GM12878 (cell line): Measurements from ENCODE around the gene SPOCK1. TPM values are rescaled to one million over a fixed set of nuclear protein-coding genes. Genes with fewer than 3 reads are reported as not detected.

Experiments used
- ATAC-seq: fragments of 200-7000 bp; cut with Tn5 transposase; 3 replicates; pipeline ENCODE4 v1.9.1; 2020; ENCODE audit warnings: mild to moderate bottlenecking, moderate library complexity
- BruUV-seq: library from RNA; stranded (reverse); fragments of 400-500 nt; replicated peaks from 2 replicates; lab custom pipeline; 2021; lab: Mats Ljungman, UMichigan
- CTCF ChIA-PET: fragments of 300-600 bp; sonication (Branson Sonifier 250); formaldehyde crosslinking; extraction: SDS; loops from one replicate; lab custom pipeline; 2021; ENCODE audit warnings: inconsistent platforms; lab: Yijun Ruan, JAX
- POLR2A ChIA-PET: fragments of 350-600 bp; formaldehyde crosslinking; extraction: SDS; loops from one replicate; lab custom pipeline; 2021; ENCODE audit warnings: inconsistent platforms; lab: Charles Lee
- RAD21 ChIA-PET: fragments of 300-600 bp; sonication (Branson Sonifier 250); formaldehyde crosslinking; loops from one replicate; lab custom pipeline; 2023; ENCODE audit warnings: antibody characterized with exemption; ENCODE audit not compliant: unreplicated experiment; lab: Charles Lee
- SMC1A ChIA-PET: fragments of 300-600 bp; sonication (Branson Sonifier 250); formaldehyde crosslinking; loops from one replicate; lab custom pipeline; 2023; ENCODE audit not compliant: unreplicated experiment, uncharacterized antibody; lab: Charles Lee
- DNase-seq: peaks from one replicate; pipeline ENCODE4 v3.0.0-alpha.2; 2011; ENCODE audit warnings: low read depth, low spot score
- FAIRE-seq: peaks from 3 replicates; lab custom pipeline; 2011; peaks lifted over from hg19 to GRCh38; lab: Jason Lieb, UNC
- H2AFZ ChIP-seq: 2 replicates; pipeline ENCODE4 v1.6.0; 2011; ENCODE audit warnings: low read depth, low read length, control low read depth; ENCODE audit not compliant: control insufficient read depth
- H3K27ac ChIP-seq: 2 replicates; pipeline ENCODE4 v1.5.1; 2011; ENCODE audit warnings: control low read depth; ENCODE audit not compliant: control insufficient read depth, insufficient read depth
- H3K27me3 ChIP-seq, 2 experiments: replicated peaks in 1 of 2; 2 replicates each; pipeline versions ENCODE4 v1.6.0 to v1.6.1; 2011; ENCODE audit warnings: low read length in 1 of 2; ENCODE audit not compliant: control insufficient read depth in 2 of 2, insufficient read depth in 2 of 2
- H3K36me3 ChIP-seq, 2 experiments: 2 replicates each; pipeline ENCODE4 v1.5.1; 2011; ENCODE audit warnings: low read length in 1 of 2; ENCODE audit not compliant: control insufficient read depth in 2 of 2, insufficient read depth in 2 of 2
- H3K4me1 ChIP-seq: 2 replicates; pipeline ENCODE4 v1.6.1; 2011; ENCODE audit warnings: mild to moderate bottlenecking, low read length, moderate library complexity, mixed read lengths; ENCODE audit not compliant: control insufficient read depth, insufficient read depth
- H3K4me2 ChIP-seq: 2 replicates; pipeline ENCODE4 v1.6.0; 2011; ENCODE audit warnings: control low read depth; ENCODE audit not compliant: control insufficient read depth, insufficient read depth
- H3K4me3 ChIP-seq: fragments of 200-600 bp; sonication (generic); 2 replicates; pipeline ENCODE4 v1.5.1; 2016
- H3K79me2 ChIP-seq: 2 replicates; pipeline ENCODE4 v1.6.0; 2011; ENCODE audit warnings: low read length; ENCODE audit not compliant: control insufficient read depth, insufficient read depth
- H3K9ac ChIP-seq: 2 replicates; pipeline ENCODE4 v1.8.0; 2011; ENCODE audit warnings: low read length, control low read depth, mixed read lengths; ENCODE audit not compliant: control insufficient read depth, insufficient read depth
- H3K9me3 ChIP-seq: replicated peaks from 3 replicates; pipeline ENCODE4 v1.5.1; 2011; ENCODE audit warnings: mild to moderate bottlenecking, low read length; ENCODE audit not compliant: control insufficient read depth, insufficient read depth
- H4K20me1 ChIP-seq: 2 replicates; pipeline ENCODE4 v1.6.0; 2011; ENCODE audit not compliant: control insufficient read depth, insufficient read depth
- BACH1 ChIP-seq: fragments of 450-650 bp; IDR thresholded peaks from 2 replicates; pipeline ENCODE4 v1.6.1; 2017; ENCODE audit warnings: mild to moderate bottlenecking, borderline replicate concordance
- NR2F1 ChIP-seq: fragments of 450-650 bp; conservative IDR thresholded peaks from 2 replicates; pipeline ENCODE4 v1.6.1; 2017; ENCODE audit warnings: mild to moderate bottlenecking
- YBX1 ChIP-seq: fragments of 450-650 bp; IDR thresholded peaks from 2 replicates; pipeline ENCODE4 v1.6.1; 2016; ENCODE audit warnings: antibody characterized with exemption
- ZBTB40 ChIP-seq: fragments of 450-650 bp; IDR thresholded peaks from 2 replicates; pipeline ENCODE4 v1.6.1; 2016; ENCODE audit warnings: mild to moderate bottlenecking, moderate library complexity, borderline replicate concordance
- WGBS: methylation state at CpG from one replicate; pipeline ENCODE4 v1.1.6; 2016; ENCODE audit warnings: low lambda C conversion rate; ENCODE audit not compliant: insufficient replicate concordance, insufficient coverage; ENCODE audit errors: missing lambda C conversion rate; 5-methylcytosine and 5-hydroxymethylcytosine counted together
- in situ Hi-C: fragments of 300-500 bp; cut with MboI; formaldehyde crosslinking; loops from 9 replicates; pipeline ENCODE4 v1.14.3; 2018; ENCODE audit warnings: mixed read lengths
- intact Hi-C: fragments of 100-400 bp; cut with micrococcal nuclease; formaldehyde crosslinking; loops from one replicate; pipeline ENCODE4 v1.14.2; 2022; ENCODE audit not compliant: unreplicated experiment
- polyA plus RNA-seq, 11 experiments: library from polyadenylated mRNA; depleted of rRNA in 4 of 11; unstranded in 6 of 11; stranded (reverse) in 5 of 11; fragments of >200 nt; fragmentation: Nextera tagmentation in 4 of 11; fragmentation: Illumina TruSeq in 1 of 11; extraction: Ambion mirVana in 4 of 11; extraction: Trizol in 1 of 11; gene quantifications; 1 replicate in 1 of 11; 2 replicates in 10 of 11; pipeline versions ENCODE4 v1.2.1 to v1.2.3, GENCODE V29; 2011 to 2016; ENCODE audit warnings: inconsistent platforms in 2 of 11, missing spikeins in 2 of 11, low read depth in 1 of 11
- total RNA-seq, 4 experiments: library from RNA; depleted of rRNA in 3 of 4; stranded (reverse); fragments of >200 nt in 3 of 4; fragmentation: Illumina TruSeq in 1 of 4; extraction: Trizol in 1 of 4; gene quantifications; 2 replicates each; pipeline versions ENCODE4 v1.2.1 to v1.2.3, GENCODE V29; 2013 to 2021
- TF ChIP-seq, protein P1 (sequence below): fragments of 450-650 bp; formaldehyde crosslinking; IDR thresholded peaks from 2 replicates; pipeline ENCODE4 v1.4.0; 2020; ENCODE audit warnings: mild to moderate bottlenecking, moderate library complexity

Gene SPOCK1
- total and polyA plus RNA-seq, 10 of the 15 experiments (the other 5 are each of a cell fraction or from before 2014, with no cell fraction given), result 0.06 to 0.68 (median 0.25) TPM; not detected in 3

GRCh38 chr5:137176126-137176525 lies 323.0 kb downstream of the SPOCK1 start:
- CTCF ChIA-PET, result no interaction called here
- intact Hi-C loops, result no loop called here
- H4K20me1 ChIP-seq, result no peaks in the 10 kb centered on the region
- H3K9ac ChIP-seq, result no peak overlapping the region
- ATAC-seq (no peak), FAIRE-seq (no peak), DNase-seq (no peak)
- no peak overlapping the region for H3K27ac ChIP-seq
- RAD21 ChIA-PET, result no interaction called here
- 13% methylated on average over 2 of the region's 2 CpGs for WGBS
- in situ Hi-C loops, result no loop called here
- TF ChIP-seq YBX1 (no peak), BACH1 (no peak), NR2F1 (no peak), ZBTB40 (no peak)
- TF ChIP-seq, protein P1, sequence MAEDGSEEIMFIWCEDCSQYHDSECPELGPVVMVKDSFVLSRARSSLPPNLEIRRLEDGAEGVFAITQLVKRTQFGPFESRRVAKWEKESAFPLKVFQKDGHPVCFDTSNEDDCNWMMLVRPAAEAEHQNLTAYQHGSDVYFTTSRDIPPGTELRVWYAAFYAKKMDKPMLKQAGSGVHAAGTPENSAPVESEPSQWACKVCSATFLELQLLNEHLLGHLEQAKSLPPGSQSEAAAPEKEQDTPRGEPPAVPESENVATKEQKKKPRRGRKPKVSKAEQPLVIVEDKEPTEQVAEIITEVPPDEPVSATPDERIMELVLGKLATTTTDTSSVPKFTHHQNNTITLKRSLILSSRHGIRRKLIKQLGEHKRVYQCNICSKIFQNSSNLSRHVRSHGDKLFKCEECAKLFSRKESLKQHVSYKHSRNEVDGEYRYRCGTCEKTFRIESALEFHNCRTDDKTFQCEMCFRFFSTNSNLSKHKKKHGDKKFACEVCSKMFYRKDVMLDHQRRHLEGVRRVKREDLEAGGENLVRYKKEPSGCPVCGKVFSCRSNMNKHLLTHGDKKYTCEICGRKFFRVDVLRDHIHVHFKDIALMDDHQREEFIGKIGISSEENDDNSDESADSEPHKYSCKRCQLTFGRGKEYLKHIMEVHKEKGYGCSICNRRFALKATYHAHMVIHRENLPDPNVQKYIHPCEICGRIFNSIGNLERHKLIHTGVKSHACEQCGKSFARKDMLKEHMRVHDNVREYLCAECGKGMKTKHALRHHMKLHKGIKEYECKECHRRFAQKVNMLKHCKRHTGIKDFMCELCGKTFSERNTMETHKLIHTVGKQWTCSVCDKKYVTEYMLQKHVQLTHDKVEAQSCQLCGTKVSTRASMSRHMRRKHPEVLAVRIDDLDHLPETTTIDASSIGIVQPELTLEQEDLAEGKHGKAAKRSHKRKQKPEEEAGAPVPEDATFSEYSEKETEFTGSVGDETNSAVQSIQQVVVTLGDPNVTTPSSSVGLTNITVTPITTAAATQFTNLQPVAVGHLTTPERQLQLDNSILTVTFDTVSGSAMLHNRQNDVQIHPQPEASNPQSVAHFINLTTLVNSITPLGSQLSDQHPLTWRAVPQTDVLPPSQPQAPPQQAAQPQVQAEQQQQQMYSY, result no peak
- H3K4me1 ChIP-seq, result no peaks in the 10 kb centered on the region
- no peak overlapping the region for H3K4me3 ChIP-seq
- H3K9me3 ChIP-seq, result no peaks in the 10 kb centered on the region
- no peak overlapping the region for H3K4me2 ChIP-seq
- no peaks in the 10 kb centered on the region for H3K36me3 ChIP-seq
- peaks cover 0 to 2% of the 10 kb centered on the region in 2 experiments; a peak in 1 of 4 replicates for H3K27me3 ChIP-seq
- no TSS peak for BruUV-seq
- SMC1A ChIA-PET, result interaction anchor here (0.6 kb wide), 1 partner anchor 673 kb away, joined by 3 read pairs; no protein-coding TSS in a partner anchor
- no peak overlapping the region for H2AFZ ChIP-seq
- no peaks in the 10 kb centered on the region for H3K79me2 ChIP-seq
- POLR2A ChIA-PET, result no interaction called here
